Stimulated activated CD4-positive, alpha-beta T cell treated with anti-CD3 and anti-CD28 coated beads, Interleukin-2, amount 100 ng/mL, for 24 hours (primary cell): ENCODE data around the gene FTHL17.
A peak's percentile ranks its signal among the peaks of the same experiment; 100 is the strongest.

Source experiments
- DNase-seq, 2 donors: peaks; one replicate each; pipeline ENCODE4 v3.0.0-alpha.2; 2020

FTHL17 gene

DNA sequence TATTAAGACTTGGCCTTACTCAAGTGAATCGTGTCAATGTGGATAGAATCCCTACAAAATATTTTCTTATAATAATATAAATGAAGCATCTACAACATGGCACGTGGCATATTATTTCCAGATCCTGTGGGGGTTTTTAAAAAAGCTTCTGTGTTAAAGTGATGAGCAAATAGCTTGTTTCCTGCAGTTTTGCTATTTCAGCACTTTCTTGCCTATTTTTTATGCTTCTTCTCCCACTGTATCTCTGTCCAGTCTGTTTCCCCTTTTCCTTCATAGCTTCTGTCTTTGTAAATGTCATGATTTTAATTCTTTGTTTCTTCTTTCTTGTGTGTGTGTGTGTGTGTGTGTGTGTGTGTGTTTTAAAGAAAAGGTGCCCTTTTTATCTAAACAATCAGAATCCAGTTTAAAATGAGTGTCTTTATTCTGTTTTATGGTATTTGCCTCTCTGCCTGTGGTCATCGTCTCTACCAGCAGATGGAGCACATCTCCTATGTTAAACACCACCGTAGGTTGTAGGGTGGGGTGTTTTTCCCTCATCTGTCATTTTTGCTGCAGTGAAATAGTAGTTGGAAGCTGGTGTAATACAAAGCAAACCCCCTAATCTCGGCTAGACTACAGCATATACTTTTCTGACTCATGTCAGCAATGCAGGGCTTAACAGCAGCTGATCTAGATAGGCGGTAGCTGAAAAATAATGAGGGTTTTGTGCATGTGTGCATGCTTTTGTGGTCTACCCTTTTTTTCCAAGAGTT is 33.1 kb downstream of the FTHL17 start:
- DNase-seq = peak; percentile 8 to 17

DNA sequence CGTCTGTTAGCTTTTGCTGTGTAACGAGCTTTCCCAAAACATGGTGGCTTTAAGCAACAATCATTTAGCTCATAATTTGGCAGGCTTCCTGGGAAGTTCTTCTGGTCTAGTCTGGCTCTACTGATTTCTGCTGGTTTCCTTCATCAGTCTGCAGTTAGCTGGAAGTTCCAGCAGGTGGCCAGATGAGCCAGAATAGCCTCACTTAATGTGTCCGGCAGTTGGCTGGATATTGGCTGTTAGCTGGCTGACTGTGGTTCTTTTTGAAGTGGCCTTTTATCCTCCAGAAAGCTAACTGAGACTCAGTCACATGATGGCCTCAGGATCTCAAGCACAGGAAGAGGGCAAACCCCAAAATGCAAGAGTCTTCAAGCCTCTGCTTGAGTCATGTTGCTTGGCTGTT is 34.9 kb downstream of the FTHL17 start:
- DNase-seq = peak in 1 of 2 donors; percentile 7

DNA sequence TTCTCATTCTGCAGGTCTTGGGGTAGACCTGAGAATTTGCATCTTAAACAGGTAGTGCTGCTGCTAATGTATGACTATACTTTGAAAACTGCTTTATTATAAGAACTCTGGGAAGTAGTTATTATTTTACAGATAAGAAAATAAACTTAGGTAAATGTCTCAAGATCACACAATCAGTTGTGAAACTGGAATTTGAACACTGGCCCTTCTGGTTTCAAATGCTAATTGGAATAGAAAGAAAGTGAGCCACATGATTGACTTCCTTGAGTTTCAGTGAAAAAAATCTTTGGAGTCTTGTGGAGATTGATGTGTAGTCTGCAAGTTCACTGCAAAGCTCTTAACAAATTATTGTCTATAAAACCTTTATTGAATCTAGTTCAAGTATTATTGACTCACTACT is 44.5 kb downstream of the FTHL17 start:
- no peak for DNase-seq

DNA sequence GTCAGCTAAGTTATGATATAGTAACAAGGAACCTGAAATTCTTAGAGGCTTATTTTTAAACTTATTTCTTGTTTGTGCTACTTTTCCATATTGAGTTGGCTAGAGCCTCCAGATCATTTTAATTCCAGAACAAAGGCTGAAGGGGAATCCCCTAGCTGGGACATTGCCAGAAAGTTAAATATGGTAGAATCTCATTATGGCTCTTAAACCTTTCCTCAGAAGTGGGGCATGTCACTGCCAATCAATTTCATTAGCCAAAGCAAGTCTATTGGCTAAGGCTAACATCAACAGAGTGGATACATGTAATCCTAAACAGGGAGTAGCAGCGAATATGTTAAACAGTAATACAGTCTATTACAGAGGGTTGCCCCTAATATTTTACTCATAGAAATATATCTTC is 47.0 kb downstream of the FTHL17 start:
- no peak for DNase-seq

DNA sequence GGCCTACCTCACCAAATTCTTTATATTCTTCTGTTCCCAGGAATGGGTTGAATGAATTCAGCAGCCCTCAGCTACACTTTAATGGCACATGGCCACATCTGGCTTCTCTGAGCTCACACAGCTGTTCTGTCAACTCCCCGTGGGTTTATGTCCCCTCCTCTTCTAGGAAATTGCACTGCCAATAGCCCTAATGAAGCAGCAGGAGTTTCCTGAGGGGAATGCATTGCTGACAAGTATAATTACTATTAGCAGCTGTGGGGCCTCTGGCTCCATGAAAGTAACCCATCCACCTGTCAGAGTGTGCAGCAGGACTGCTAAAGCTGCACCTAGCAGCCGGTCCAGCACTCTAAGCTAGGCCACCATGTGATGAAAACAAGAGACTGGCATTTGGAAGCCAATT is 50.3 kb downstream of the FTHL17 start:
- no peak for DNase-seq
